Caco-2 (cell line): ENCODE measurements around the gene TMCC2. TPM values are rescaled to one million over a fixed set of nuclear protein-coding genes. Genes with fewer than 3 reads are reported as not detected.
A peak's percentile ranks its signal among the peaks of the same experiment; 100 is the strongest.

Source experiments
- BruUV-seq: library from RNA; stranded (reverse); fragments of 400-500 nt; replicated peaks from 2 replicates; lab custom pipeline; 2021; lab: Mats Ljungman, UMichigan
- CTCF ChIA-PET: fragments of 300-600 bp; sonication (Branson Sonifier 250); formaldehyde crosslinking; loops from one replicate; lab custom pipeline; 2022; ENCODE audit warnings: antibody characterized with exemption; lab: Charles Lee
- POLR2A ChIA-PET: fragments of 300-600 bp; sonication (Branson Sonifier 250); formaldehyde crosslinking; loops from one replicate; lab custom pipeline; 2022; ENCODE audit warnings: antibody characterized with exemption; lab: Charles Lee
- DNase-seq, 2 experiments: peaks; one replicate each; pipeline versions ENCODE4 v3.0.0 to v3.0.0-alpha.2; 2020 to 2022
- H3K27me3 ChIP-seq: replicated peaks from 2 replicates; pipeline ENCODE4 v1.6.0; 2011; ENCODE audit warnings: low read length; ENCODE audit not compliant: control insufficient read depth, insufficient read depth
- H3K36me3 ChIP-seq: 2 replicates; pipeline ENCODE4 v1.5.1; 2011; ENCODE audit warnings: low read length; ENCODE audit not compliant: control insufficient read depth, insufficient read depth
- H3K4me1 ChIP-seq: fragments of 250-450 bp; sonication (Bioruptor Pico); 2 replicates; pipeline ENCODE4 v1.5.1; 2020; ENCODE audit warnings: mild to moderate bottlenecking
- H3K4me3 ChIP-seq: 2 replicates; pipeline ENCODE4 v1.5.1; 2011; ENCODE audit warnings: low read depth, mild to moderate bottlenecking, control low read depth, low read length
- H3K9me3 ChIP-seq: fragments of 250-450 bp; sonication (Bioruptor Pico); 2 replicates; pipeline ENCODE4 v1.5.1; 2020; ENCODE audit warnings: mild to moderate bottlenecking, moderate library complexity
- H3K27ac Mint-ChIP-seq: one replicate; pipeline ENCODE4 v1.8.0; 2022; ENCODE audit warnings: mixed read lengths; ENCODE audit not compliant: unreplicated experiment
- H3K27me3 Mint-ChIP-seq: one replicate; pipeline ENCODE4 v1.8.0; 2022; ENCODE audit warnings: mixed read lengths; ENCODE audit not compliant: insufficient read depth, unreplicated experiment
- H3K36me3 Mint-ChIP-seq: one replicate; pipeline ENCODE4 v1.8.0; 2022; ENCODE audit warnings: mild to moderate bottlenecking, mixed read lengths; ENCODE audit not compliant: insufficient read depth, unreplicated experiment
- H3K4me1 Mint-ChIP-seq: one replicate; pipeline ENCODE4 v1.8.0; 2022; ENCODE audit warnings: low read depth, mixed read lengths; ENCODE audit not compliant: unreplicated experiment
- H3K4me3 Mint-ChIP-seq: one replicate; pipeline ENCODE4 v1.8.0; 2022; ENCODE audit warnings: mild to moderate bottlenecking, moderate library complexity, mixed read lengths; ENCODE audit not compliant: unreplicated experiment
- H3K9me3 Mint-ChIP-seq: one replicate; pipeline ENCODE4 v1.8.0; 2022; ENCODE audit warnings: mixed read lengths; ENCODE audit not compliant: unreplicated experiment
- intact Hi-C: fragments of 100-400 bp; cut with micrococcal nuclease; formaldehyde crosslinking; loops from one replicate; pipeline ENCODE4 v1.10.0; 2022; ENCODE audit not compliant: unreplicated experiment
- total RNA-seq: library from RNA; stranded (reverse); gene quantifications from 2 replicates; pipeline ENCODE4 v1.2.3, GENCODE V29; 2022
- TF ChIP-seq, protein P1 (sequence below), 2 experiments: fragments of 200-600 bp in 1 of 2; IDR thresholded peaks; 1 replicate in 1 of 2; 2 replicates in 1 of 2; pipeline versions ENCODE4 v1.5.1 to v1.8.0; 2011 to 2022; ENCODE audit warnings: antibody characterized with exemption in 1 of 2, control low read depth in 1 of 2, inconsistent platforms in 1 of 2, low read depth in 1 of 2, low read length in 1 of 2, mild to moderate bottlenecking in 1 of 2, moderate library complexity in 1 of 2; ENCODE audit not compliant: insufficient read depth in 1 of 2, severe bottlenecking in 1 of 2, unreplicated experiment in 1 of 2

TMCC2 gene
- total RNA-seq, 1 experiment from 2014 or later, result 0.91 TPM

DNA sequence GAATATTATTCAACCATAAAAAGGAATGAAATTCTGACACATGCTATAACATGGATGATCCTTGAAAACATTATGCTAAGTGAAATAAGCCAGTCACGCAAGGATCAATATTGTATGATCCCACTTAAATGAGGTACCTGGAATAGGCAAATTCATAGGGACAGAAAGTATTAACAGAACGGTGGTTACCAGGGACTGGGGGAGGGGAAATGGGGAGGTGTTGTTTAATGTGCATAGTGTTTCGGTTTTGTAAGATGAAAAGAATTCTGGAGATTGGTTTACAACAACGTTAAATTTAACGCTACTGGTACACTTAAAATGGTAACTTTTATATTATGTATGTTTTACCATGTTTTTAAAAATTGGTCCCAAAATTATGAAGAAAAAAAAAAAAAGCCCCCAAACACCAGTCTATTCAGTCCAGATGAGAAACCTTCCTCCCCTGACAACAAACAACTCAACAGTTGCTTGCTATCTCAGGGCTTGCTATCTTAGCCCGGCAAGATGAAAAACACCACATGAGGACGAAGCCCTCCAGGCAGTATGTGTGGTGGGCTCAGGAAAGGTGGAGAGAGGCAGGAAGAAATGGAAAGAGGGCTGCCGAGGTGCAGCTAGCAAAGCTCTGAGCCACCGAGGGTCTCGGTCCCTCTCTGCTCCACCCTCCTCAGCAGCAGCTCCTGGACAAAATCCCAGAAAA lies 85.3 kb downstream of the TMCC2 start:
- Histone ChIP-seq H3K4me3 (no peak overlapping the region), H3K36me3 (peaks cover 1% of the 10 kb centered on the region), H3K4me1 (peaks cover 50% of the 10 kb centered on the region), H3K27me3 (no peaks in the 10 kb centered on the region), H3K9me3 (no peaks in the 10 kb centered on the region)
- H3K4me3 Mint-ChIP-seq, result no peak overlapping the region
- no peaks in the 10 kb centered on the region for H3K9me3 Mint-ChIP-seq
- intact Hi-C loops, result no loop called here
- CTCF ChIA-PET, result no interaction called here
- no TSS peak for BruUV-seq
- H3K27me3 Mint-ChIP-seq, result no peaks in the 10 kb centered on the region
- H3K4me1 Mint-ChIP-seq, result peaks cover 33% of the 10 kb centered on the region
- DNase-seq, result no peak
- POLR2A ChIA-PET, result interaction anchor here (0.6 kb wide), 2 partner anchors 12 to 345 kb away, joined by 3 to 14 read pairs; no protein-coding TSS in a partner anchor
- TF ChIP-seq, protein P1, sequence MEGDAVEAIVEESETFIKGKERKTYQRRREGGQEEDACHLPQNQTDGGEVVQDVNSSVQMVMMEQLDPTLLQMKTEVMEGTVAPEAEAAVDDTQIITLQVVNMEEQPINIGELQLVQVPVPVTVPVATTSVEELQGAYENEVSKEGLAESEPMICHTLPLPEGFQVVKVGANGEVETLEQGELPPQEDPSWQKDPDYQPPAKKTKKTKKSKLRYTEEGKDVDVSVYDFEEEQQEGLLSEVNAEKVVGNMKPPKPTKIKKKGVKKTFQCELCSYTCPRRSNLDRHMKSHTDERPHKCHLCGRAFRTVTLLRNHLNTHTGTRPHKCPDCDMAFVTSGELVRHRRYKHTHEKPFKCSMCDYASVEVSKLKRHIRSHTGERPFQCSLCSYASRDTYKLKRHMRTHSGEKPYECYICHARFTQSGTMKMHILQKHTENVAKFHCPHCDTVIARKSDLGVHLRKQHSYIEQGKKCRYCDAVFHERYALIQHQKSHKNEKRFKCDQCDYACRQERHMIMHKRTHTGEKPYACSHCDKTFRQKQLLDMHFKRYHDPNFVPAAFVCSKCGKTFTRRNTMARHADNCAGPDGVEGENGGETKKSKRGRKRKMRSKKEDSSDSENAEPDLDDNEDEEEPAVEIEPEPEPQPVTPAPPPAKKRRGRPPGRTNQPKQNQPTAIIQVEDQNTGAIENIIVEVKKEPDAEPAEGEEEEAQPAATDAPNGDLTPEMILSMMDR (IDR thresholded peaks at IDR 0.05; ENCODE audit: insufficient read depth in 1 of 2, low read depth in 1 of 2, low read length in 1 of 2, severe bottlenecking in 1 of 2, unreplicated experiment in 1 of 2), result no peak
- peaks cover 77% of the 10 kb centered on the region for H3K36me3 Mint-ChIP-seq
- peak overlapping the region; percentile 24 for H3K27ac Mint-ChIP-seq

DNA sequence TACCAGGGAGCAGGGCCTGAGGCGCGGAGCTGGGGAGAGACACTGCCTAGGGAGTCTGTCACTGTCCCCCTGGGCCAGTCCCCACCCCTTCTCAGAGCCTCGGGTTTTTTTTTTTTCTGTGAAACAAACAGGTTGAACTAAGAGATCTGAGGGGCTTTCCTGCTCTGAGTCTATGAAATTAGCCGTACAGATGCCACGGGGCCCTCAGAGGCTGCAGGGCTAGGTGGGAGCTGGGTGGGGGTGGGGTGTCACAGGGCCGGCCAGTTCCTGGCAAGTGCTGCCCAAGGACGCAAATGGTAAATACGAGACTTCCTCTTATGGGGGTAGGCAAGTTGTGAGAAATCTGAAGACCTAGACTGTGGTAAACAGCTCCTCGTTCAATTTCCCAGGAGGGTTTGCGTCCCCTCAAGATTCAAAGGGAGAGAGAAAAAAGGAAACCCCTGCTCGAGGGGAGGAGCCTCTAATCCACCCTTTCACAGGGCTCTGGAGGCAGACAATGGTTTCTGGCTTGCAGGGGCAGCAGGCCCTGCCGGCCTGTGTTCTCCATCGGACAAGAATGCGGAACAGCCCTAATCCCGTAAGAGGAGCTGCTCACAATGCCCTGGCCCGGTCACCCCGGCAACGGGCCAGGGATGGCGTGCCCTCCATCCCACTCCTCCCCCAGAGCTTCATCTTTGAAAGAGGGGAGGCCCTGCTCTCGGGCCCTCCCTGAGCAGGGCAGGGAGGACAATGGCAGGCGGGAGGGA lies 86.0 kb downstream of the TMCC2 start:
- DNase-seq, result no peak
- no TSS peak for BruUV-seq
- Mint-ChIP-seq H3K27me3 (no peaks in the 10 kb centered on the region), H3K27ac (peak overlapping the region; percentile 24), H3K36me3 (peaks cover 75% of the 10 kb centered on the region), H3K4me1 (peaks cover 41% of the 10 kb centered on the region), H3K9me3 (no peaks in the 10 kb centered on the region), H3K4me3 (no peak overlapping the region)
- Histone ChIP-seq H3K4me3 (no peak overlapping the region), H3K36me3 (peaks cover 1% of the 10 kb centered on the region), H3K27me3 (no peaks in the 10 kb centered on the region), H3K4me1 (peaks cover 50% of the 10 kb centered on the region), H3K9me3 (no peaks in the 10 kb centered on the region)
- TF ChIP-seq, protein P1 (IDR thresholded peaks at IDR 0.05; ENCODE audit: insufficient read depth in 1 of 2, low read depth in 1 of 2, low read length in 1 of 2, severe bottlenecking in 1 of 2, unreplicated experiment in 1 of 2), result no peak
- CTCF ChIA-PET, result interaction anchor here (1.9 kb wide), 1 partner anchor 40 kb away, joined by 9 read pairs; no protein-coding TSS in a partner anchor
- POLR2A ChIA-PET, result interaction anchor here (0.6 kb wide), 1 partner anchor 12 kb away, joined by 3 read pairs; no protein-coding TSS in a partner anchor
- intact Hi-C loops, result no loop called here

DNA sequence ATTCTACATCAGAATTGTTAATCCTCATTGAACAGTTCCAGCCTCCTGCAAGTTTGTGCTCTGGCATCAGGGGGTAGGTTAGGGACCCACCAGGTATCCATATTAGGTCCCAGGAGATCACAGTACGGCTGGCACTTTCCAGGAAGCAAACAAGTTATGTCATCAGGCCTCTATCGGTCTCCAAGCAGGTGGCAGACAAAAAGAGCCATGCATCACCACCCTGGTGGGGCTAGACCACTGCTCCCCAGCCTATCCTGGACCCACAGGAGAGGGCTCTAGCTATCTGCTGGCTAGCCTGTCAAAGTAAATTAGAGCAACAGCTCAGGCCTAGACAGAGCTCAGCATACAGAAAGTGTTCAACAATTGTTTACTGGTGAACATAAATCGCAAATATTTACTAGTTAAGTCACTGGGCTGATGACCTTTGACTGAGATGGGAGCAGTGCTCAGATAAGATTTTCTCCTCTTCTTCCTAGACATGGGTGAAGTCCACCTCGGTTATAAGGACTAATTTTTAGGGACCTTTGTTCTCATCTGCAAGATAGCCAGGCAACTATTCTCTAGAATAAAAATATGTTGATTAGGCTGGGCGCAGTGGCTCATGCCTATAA lies 87.4 kb downstream of the TMCC2 start:
- no TSS peak for BruUV-seq
- intact Hi-C loops, result no loop called here
- H3K4me3 Mint-ChIP-seq, result no peak overlapping the region
- peaks cover 75% of the 10 kb centered on the region for H3K36me3 Mint-ChIP-seq
- peaks cover 53% of the 10 kb centered on the region for H3K4me1 Mint-ChIP-seq
- ChIA-PET POLR2A (no interaction called here), CTCF (interaction anchor here (1.4 to 1.9 kb wide), 3 partner anchors 10 to 170 kb away, joined by 3 to 9 read pairs (median 4); no protein-coding TSS in a partner anchor)
- H3K9me3 ChIP-seq, result no peaks in the 10 kb centered on the region
- H3K4me3 ChIP-seq, result no peak overlapping the region
- TF ChIP-seq, protein P1 (IDR thresholded peaks at IDR 0.05; ENCODE audit: insufficient read depth in 1 of 2, low read depth in 1 of 2, low read length in 1 of 2, severe bottlenecking in 1 of 2, unreplicated experiment in 1 of 2), result no peak
- H3K4me1 ChIP-seq, result peaks cover 50% of the 10 kb centered on the region
- no peak for DNase-seq
- H3K9me3 Mint-ChIP-seq, result no peaks in the 10 kb centered on the region
- H3K27ac Mint-ChIP-seq, result no peak overlapping the region
- no peaks in the 10 kb centered on the region for H3K27me3 ChIP-seq
- H3K27me3 Mint-ChIP-seq, result no peaks in the 10 kb centered on the region
- H3K36me3 ChIP-seq, result no peaks in the 10 kb centered on the region; the same call in 1 of the 2 replicates
